H1 (cell line): ENCODE results near the gene CAP2. TPM values are rescaled to one million over a fixed set of nuclear protein-coding genes. Genes with fewer than 3 reads are reported as not detected.

Experiments used
- CTCF ChIA-PET: fragments of 300-600 bp; sonication (Branson Sonifier 250); formaldehyde crosslinking; loops from one replicate; lab custom pipeline; 2021; ENCODE audit not compliant: partially characterized antibody; lab: Charles Lee
- POLR2A ChIA-PET: fragments of 300-600 bp; sonication (Branson Sonifier 250); formaldehyde crosslinking; loops from one replicate; lab custom pipeline; 2021; ENCODE audit warnings: inconsistent platforms; ENCODE audit not compliant: partially characterized antibody; lab: Charles Lee
- DNase-seq, 2 experiments: peaks; one replicate each; pipeline versions ENCODE4 v3.0.0 to v3.0.0-alpha.2; 2010 to 2022; ENCODE audit warnings: low spot score in 2 of 2, low read depth in 1 of 2, mixed read lengths in 1 of 2
- FAIRE-seq: peaks from 2 replicates; lab custom pipeline; 2011; peaks lifted over from hg19 to GRCh38; lab: Jason Lieb, UNC
- H2AFZ ChIP-seq: 2 replicates; pipeline ENCODE4 v1.8.1; 2012; ENCODE audit warnings: low read length, inconsistent platforms
- H2AK5ac ChIP-seq: 2 replicates; pipeline ENCODE4 v1.6.1; 2013; ENCODE audit warnings: low read depth, low read length
- H2BK120ac ChIP-seq: replicated peaks from 2 replicates; pipeline ENCODE3; 2013; ENCODE audit warnings: low read depth, low read length, inconsistent platforms
- H2BK12ac ChIP-seq: 2 replicates; pipeline ENCODE4 v1.6.1; 2013; ENCODE audit warnings: low read depth, low read length
- H2BK15ac ChIP-seq: 2 replicates; pipeline ENCODE4 v1.6.1; 2013; ENCODE audit warnings: low read length
- H2BK20ac ChIP-seq: 2 replicates; pipeline ENCODE4 v1.6.1; 2013; ENCODE audit warnings: low read length
- H2BK5ac ChIP-seq: 2 replicates; pipeline ENCODE4 v1.6.1; 2013; ENCODE audit warnings: low read depth, low read length
- H3K14ac ChIP-seq: 2 replicates; pipeline ENCODE4 v1.6.1; 2013; ENCODE audit warnings: inconsistent platforms; ENCODE audit not compliant: insufficient read length
- H3K18ac ChIP-seq: 2 replicates; pipeline ENCODE4 v1.6.1; 2013; ENCODE audit warnings: low read length; ENCODE audit errors: extremely low read depth
- H3K23ac ChIP-seq: 2 replicates; pipeline ENCODE4 v1.6.1; 2013; ENCODE audit warnings: inconsistent platforms; ENCODE audit not compliant: insufficient read length
- H3K23me2 ChIP-seq: 2 replicates; pipeline ENCODE4 v1.6.1; 2013; ENCODE audit warnings: low read depth, low read length
- H3K27ac ChIP-seq: 2 replicates; pipeline ENCODE4 v1.6.1; 2011; ENCODE audit warnings: low read depth, low read length, inconsistent platforms
- H3K27me3 ChIP-seq, 4 experiments: replicated peaks in 1 of 4; 1 replicate in 1 of 4; 2 replicates in 3 of 4; pipeline versions ENCODE4 v1.6.1 to v1.8.1; 2011 to 2013; ENCODE audit warnings: low read length in 3 of 4, mild to moderate bottlenecking in 3 of 4, inconsistent platforms in 2 of 4, mixed read lengths in 2 of 4, moderate library complexity in 1 of 4; ENCODE audit not compliant: control insufficient read depth in 3 of 4, insufficient read depth in 3 of 4; ENCODE audit errors: extremely low read depth in 1 of 4
- H3K36me3 ChIP-seq, 4 experiments: 2 replicates each; pipeline versions ENCODE4 v1.6.1 to v1.8.1; 2011 to 2013; ENCODE audit warnings: mild to moderate bottlenecking in 4 of 4, low read length in 3 of 4, moderate library complexity in 2 of 4, control low read depth in 1 of 4, inconsistent platforms in 1 of 4; ENCODE audit not compliant: insufficient read depth in 4 of 4, control insufficient read depth in 2 of 4
- H3K4ac ChIP-seq: replicated peaks from 2 replicates; pipeline ENCODE3; 2013; ENCODE audit warnings: low read length, low read depth, mixed read lengths, inconsistent platforms; ENCODE audit not compliant: insufficient read length
- H3K4me1 ChIP-seq, 4 experiments: replicated peaks in 1 of 4; 1 replicate in 1 of 4; 2 replicates in 3 of 4; pipeline versions ENCODE4 v1.6.1 to v1.8.1; 2011 to 2013; ENCODE audit warnings: low read length in 3 of 4, inconsistent platforms in 2 of 4, mixed read lengths in 1 of 4; ENCODE audit not compliant: insufficient read depth in 4 of 4, control insufficient read depth in 3 of 4
- H3K4me2 ChIP-seq, 2 experiments: 2 replicates each; pipeline versions ENCODE4 v1.6.1 to v1.8.1; 2011 to 2013; ENCODE audit warnings: low read depth in 2 of 2, low read length in 2 of 2, control low read depth in 1 of 2, inconsistent platforms in 1 of 2, mild to moderate bottlenecking in 1 of 2; ENCODE audit not compliant: insufficient read depth in 1 of 2
- H3K4me3 ChIP-seq, 4 experiments: fragments of 200-600, 300-600 bp in 1 of 4; sonication (generic), shearing (Covaris generic), sonication (Bioruptor Twin) in 1 of 4; 2 replicates each; pipeline versions ENCODE4 v1.5.1 to v1.8.1; 2011 to 2016; ENCODE audit warnings: low read length in 4 of 4, low read depth in 3 of 4, control low read depth in 2 of 4, inconsistent platforms in 2 of 4, mild to moderate bottlenecking in 2 of 4, mixed read lengths in 1 of 4, moderate library complexity in 1 of 4; ENCODE audit not compliant: insufficient read depth in 2 of 4; ENCODE audit errors: extremely low read depth in 1 of 4
- H3K56ac ChIP-seq: replicated peaks from 2 replicates; pipeline ENCODE3; 2013; ENCODE audit warnings: low read depth, mild to moderate bottlenecking, mixed read lengths, low read length, inconsistent platforms; ENCODE audit not compliant: insufficient read length
- H3K79me1 ChIP-seq: 2 replicates; pipeline ENCODE4 v1.6.1; 2013; ENCODE audit warnings: low read depth, low read length, control low read depth
- H3K79me2 ChIP-seq, 2 experiments: 2 replicates each; pipeline versions ENCODE4 v1.6.1 to v1.8.1; 2012 to 2013; ENCODE audit warnings: low read length in 2 of 2, mild to moderate bottlenecking in 2 of 2, inconsistent platforms in 1 of 2; ENCODE audit not compliant: insufficient read depth in 2 of 2, control insufficient read depth in 1 of 2
- H3K9ac ChIP-seq, 4 experiments: replicated peaks in 1 of 4; 1 replicate in 1 of 4; 2 replicates in 3 of 4; pipeline versions ENCODE4 v1.6.1 to v1.8.1; 2011 to 2013; ENCODE audit warnings: low read depth in 3 of 4, low read length in 3 of 4, control low read depth in 2 of 4, mild to moderate bottlenecking in 2 of 4, moderate library complexity in 2 of 4, inconsistent platforms in 1 of 4; ENCODE audit errors: extremely low read depth in 1 of 4
- H3K9me3 ChIP-seq, 2 experiments: 2 replicates each; pipeline versions ENCODE4 v1.6.1 to v1.8.1; 2012 to 2013; ENCODE audit warnings: mild to moderate bottlenecking in 2 of 2, moderate library complexity in 2 of 2, control low read depth in 1 of 2, inconsistent platforms in 1 of 2, low read depth in 1 of 2, low read length in 1 of 2, mixed read lengths in 1 of 2; ENCODE audit not compliant: insufficient read depth in 2 of 2
- H4K20me1 ChIP-seq, 2 experiments: replicated peaks in 1 of 2; 2 replicates each; pipeline versions ENCODE3 to v1.8.1; 2011 to 2013; ENCODE audit warnings: inconsistent platforms in 2 of 2, low read length in 2 of 2, mild to moderate bottlenecking in 1 of 2; ENCODE audit not compliant: insufficient read depth in 2 of 2, control insufficient read depth in 1 of 2
- H4K5ac ChIP-seq: 2 replicates; pipeline ENCODE4 v1.6.1; 2013; ENCODE audit warnings: low read length, low read depth, mixed read lengths, inconsistent platforms; ENCODE audit not compliant: insufficient read length
- H4K8ac ChIP-seq: 2 replicates; pipeline ENCODE4 v1.8.0; 2013; ENCODE audit warnings: mild to moderate bottlenecking, moderate library complexity, low read length, inconsistent platforms; ENCODE audit not compliant: insufficient read depth; ENCODE audit errors: extremely low read depth
- H4K91ac ChIP-seq: replicated peaks from 2 replicates; pipeline ENCODE3; 2013; ENCODE audit warnings: low read length, mixed read lengths, inconsistent platforms; ENCODE audit not compliant: insufficient read length
- CBX5 ChIP-seq: fragments of 300-800, 300-1000 bp; sonication (generic); IDR thresholded peaks from 2 replicates; pipeline ENCODE4 v1.7.1; 2016; ENCODE audit warnings: antibody characterized with exemption, low read length, low read depth
- CHD2 ChIP-seq: IDR thresholded peaks from 2 replicates; pipeline ENCODE4 v1.6.1; 2012; ENCODE audit warnings: low read length, improper control_type of control experiment
- EP300 ChIP-seq, 2 experiments: IDR thresholded peaks; 1 replicate in 1 of 2; 2 replicates in 1 of 2; pipeline ENCODE4 v1.6.1; 2011 to 2012; ENCODE audit warnings: low read depth in 2 of 2, low read length in 2 of 2, mild to moderate bottlenecking in 2 of 2, borderline replicate concordance in 1 of 2, inconsistent platforms in 1 of 2, moderate library complexity in 1 of 2
- EZH2 ChIP-seq: fragments of 200-600 bp; sonication (generic); IDR thresholded peaks from 2 replicates; pipeline ENCODE4 v1.7.1; 2012; ENCODE audit warnings: low read depth, mild to moderate bottlenecking, moderate library complexity, low read length, inconsistent platforms; ENCODE audit not compliant: severe bottlenecking
- GTF2F1 ChIP-seq: IDR thresholded peaks from 2 replicates; pipeline ENCODE4 v1.6.1; 2012; ENCODE audit warnings: low read depth, low read length, improper control_type of control experiment, borderline replicate concordance
- HDAC6 ChIP-seq: IDR thresholded peaks from one replicate; pipeline ENCODE4 v1.7.1; 2012; ENCODE audit warnings: low read depth, mild to moderate bottlenecking, inconsistent platforms, low read length, moderate library complexity
- KDM1A ChIP-seq: fragments of 200-600, 300-600 bp; sonication (generic); IDR thresholded peaks from 2 replicates; pipeline ENCODE4 v1.7.1; 2016; ENCODE audit warnings: mild to moderate bottlenecking, low read length, borderline replicate concordance
- NANOG ChIP-seq: IDR thresholded peaks from 2 replicates; pipeline ENCODE4 v1.6.1; 2011; ENCODE audit warnings: low read length, low read depth, mild to moderate bottlenecking, inconsistent platforms; ENCODE audit not compliant: insufficient read depth, poor library complexity, severe bottlenecking
- POLR2A ChIP-seq, 2 experiments: IDR thresholded peaks; 1 replicate in 1 of 2; 2 replicates in 1 of 2; pipeline ENCODE4 v1.6.1; 2011; ENCODE audit warnings: low read depth in 2 of 2, low read length in 2 of 2, mild to moderate bottlenecking in 2 of 2; ENCODE audit errors: control extremely low read depth in 1 of 2
- POLR2AphosphoS5 ChIP-seq: IDR thresholded peaks from 2 replicates; pipeline ENCODE4 v1.6.1; 2011; ENCODE audit warnings: low read depth, low read length
- RXRA ChIP-seq: IDR thresholded peaks from 2 replicates; pipeline ENCODE4 v1.6.1; 2011; ENCODE audit warnings: low read depth, mild to moderate bottlenecking, low read length, moderate library complexity; ENCODE audit not compliant: insufficient read depth
- SIRT6 ChIP-seq: IDR thresholded peaks from one replicate; pipeline ENCODE4 v1.7.1; 2012; ENCODE audit warnings: low read length, inconsistent platforms
- SP2 ChIP-seq: IDR thresholded peaks from 2 replicates; pipeline ENCODE4 v1.6.1; 2012; ENCODE audit warnings: mild to moderate bottlenecking, low read length, inconsistent platforms
- TAF7 ChIP-seq: optimal IDR thresholded peaks from 2 replicates; pipeline ENCODE3; 2011; ENCODE audit warnings: low read depth, mild to moderate bottlenecking, inconsistent platforms, low read length, moderate library complexity, borderline replicate concordance
- WGBS, 2 experiments: shearing (Covaris generic) in 1 of 2; methylation state at CpG; one replicate each; pipeline versions ENCODE4 v1.1.6 to v1.1.7; 2013 to 2015; ENCODE audit warnings: low lambda C conversion rate in 2 of 2, mixed read lengths in 2 of 2, inconsistent platforms in 1 of 2, low coverage in 1 of 2, missing lambda C conversion rate in 1 of 2; ENCODE audit not compliant: insufficient replicate concordance in 2 of 2, insufficient coverage in 1 of 2, insufficient read length in 1 of 2; ENCODE audit errors: extremely low coverage in 1 of 2, missing lambda C conversion rate in 1 of 2; 5-methylcytosine and 5-hydroxymethylcytosine counted together
- polyA plus RNA-seq, 7 experiments: library from polyadenylated mRNA; depleted of rRNA in 3 of 7; stranded (reverse) in 5 of 7; unstranded in 2 of 7; fragments of >200 nt in 5 of 7; fragments of 200-250 nt in 2 of 7; gene quantifications; 1 replicate in 5 of 7; 2 replicates in 1 of 7; 4 replicates in 1 of 7; pipeline versions ENCODE4 v1.2.1 to v1.2.3, GENCODE V29; 2011 to 2013; ENCODE audit warnings: missing spikeins in 2 of 7, mixed read lengths in 2 of 7
- total RNA-seq: library from RNA; stranded (reverse); fragmentation: NEBNext Ultra II Directional; extraction: Animal tissue kit (Norgen Biotek cat#: 25700); gene quantifications from 2 replicates; pipeline ENCODE4 v1.2.1, GENCODE V29; 2021
- TF ChIP-seq, protein P1 (sequence below): IDR thresholded peaks from 2 replicates; pipeline ENCODE4 v1.6.1; 2011; ENCODE audit warnings: low read depth, mild to moderate bottlenecking, low read length; ENCODE audit not compliant: insufficient read depth

Gene CAP2
- total and polyA plus RNA-seq, 2 of the 8 experiments (the other 6 are each of a cell fraction or from before 2014, with no cell fraction given): 7.2 to 10.0 TPM

DNA sequence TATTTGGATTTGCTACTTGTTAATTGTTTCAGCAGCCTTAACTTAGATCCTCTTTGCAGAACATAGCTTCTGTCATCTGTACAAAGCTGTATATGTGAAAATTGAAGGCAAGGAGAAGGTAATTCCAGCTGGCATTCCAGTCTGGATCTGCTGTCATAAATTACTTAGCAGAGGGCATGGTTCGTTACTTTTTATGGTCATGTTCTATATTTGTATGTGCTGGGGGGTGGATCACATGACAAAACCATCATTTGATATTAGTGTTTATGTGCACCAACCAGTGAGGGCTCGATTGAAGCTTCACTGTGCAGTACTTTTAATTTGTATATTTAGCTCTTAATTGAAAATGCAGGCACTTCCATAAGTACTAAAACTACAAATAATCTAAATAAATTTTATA is 80.2 kb downstream of the CAP2 start:
- Histone ChIP-seq H4K5ac (no peak overlapping the region), H2BK15ac (no peak overlapping the region), H3K36me3 (no peaks in the 10 kb centered on the region), H3K9ac (no peak overlapping the region), H3K4ac (no peak overlapping the region), H3K79me1 (no peaks in the 10 kb centered on the region), H2AK5ac (no peak overlapping the region), H4K91ac (no peak overlapping the region), H3K79me2 (no peaks in the 10 kb centered on the region), H3K4me2 (no peak overlapping the region), H3K27ac (no peak overlapping the region), H3K18ac (no peak overlapping the region), H4K20me1 (no peaks in the 10 kb centered on the region), H3K4me1 (no peaks in the 10 kb centered on the region), H3K23me2 (no peaks in the 10 kb centered on the region), H2BK20ac (no peak overlapping the region), H2BK120ac (no peak overlapping the region), H3K23ac (no peak overlapping the region), H2BK5ac (no peak overlapping the region), H3K4me3 (no peak overlapping the region), H3K56ac (no peak overlapping the region), H3K9me3 (no peaks in the 10 kb centered on the region), H2BK12ac (no peak overlapping the region), H3K27me3 (no peaks in the 10 kb centered on the region), H3K14ac (no peak overlapping the region), H4K8ac (no peak overlapping the region), H2AFZ (no peak overlapping the region)
- WGBS, 2 experiments: 89% methylated on average over 2 of the region's 2 CpGs; no CpG with 5 or more reads in 1 of the 2 experiments
- no peak for TF ChIP-seq SP2
- no peak for TF ChIP-seq NANOG
- TF ChIP-seq, protein P1, sequence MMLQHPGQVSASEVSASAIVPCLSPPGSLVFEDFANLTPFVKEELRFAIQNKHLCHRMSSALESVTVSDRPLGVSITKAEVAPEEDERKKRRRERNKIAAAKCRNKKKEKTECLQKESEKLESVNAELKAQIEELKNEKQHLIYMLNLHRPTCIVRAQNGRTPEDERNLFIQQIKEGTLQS: no peak
- TF ChIP-seq EP300 (IDR thresholded peaks at IDR 0.05; ENCODE audit: borderline replicate concordance in 1 of 2, low read depth in 2 of 2, low read length in 2 of 2): no peak
- no peak for TF ChIP-seq CHD2
- no peak for TF ChIP-seq CBX5
- TF ChIP-seq GTF2F1: no peak
- TF ChIP-seq KDM1A: no peak
- no peak for TF ChIP-seq RXRA
- TF ChIP-seq POLR2A (IDR thresholded peaks at IDR 0.05; ENCODE audit: control extremely low read depth in 1 of 2, low read depth in 2 of 2, low read length in 2 of 2): no peak
- TF ChIP-seq SIRT6: no peak
- TF ChIP-seq POLR2AphosphoS5: no peak
- TF ChIP-seq HDAC6: no peak
- no peak for TF ChIP-seq TAF7
- TF ChIP-seq EZH2: no peak
- ChIA-PET CTCF (interaction anchor here (1.3 to 3.8 kb wide), 2 partner anchors 26 to 31 kb away, joined by 4 to 13 read pairs; no protein-coding TSS in a partner anchor), POLR2A (no interaction called here)
- DNase-seq: no peak
- no peak for FAIRE-seq
